Right renal cortex interstitium (tissue), 3 donors: ENCODE data around the gene TMEM184B. TPM values are rescaled to one million over a fixed set of nuclear protein-coding genes. Genes with fewer than 3 reads are reported as not detected.

Experiments
- DNase-seq, 3 donors: peaks; one replicate each; pipeline ENCODE4 v3.0.0-alpha.2; 2013; ENCODE audit warnings: low read depth in 3 of 3, low spot score in 2 of 3
- polyA plus RNA-seq, 3 donors: library from polyadenylated mRNA; unstranded; fragments of 120-200 nt; gene quantifications; one replicate each; pipeline ENCODE4 v1.2.1, GENCODE V29; 2013; ENCODE audit not compliant: insufficient read length in 3 of 3

The TMEM184B gene
- polyA plus RNA-seq, 3 donors = 38.6 to 43.2 (median 39.8) TPM

GRCh38 chr22:38308791-38309498 is 36.1 kb upstream of the TMEM184B start:
- DNase-seq = no peak

GRCh38 chr22:38305471-38306448 is 33.0 kb upstream of the TMEM184B start:
- no peak for DNase-seq

- DNase-seq = no peak
These were observed 31.7 kb upstream of the TMEM184B start for GRCh38 chr22:38304526-38304925.

- DNase-seq = no peak
These were observed 31.2 kb upstream of the TMEM184B start for GRCh38 chr22:38303974-38304373.

DNA sequence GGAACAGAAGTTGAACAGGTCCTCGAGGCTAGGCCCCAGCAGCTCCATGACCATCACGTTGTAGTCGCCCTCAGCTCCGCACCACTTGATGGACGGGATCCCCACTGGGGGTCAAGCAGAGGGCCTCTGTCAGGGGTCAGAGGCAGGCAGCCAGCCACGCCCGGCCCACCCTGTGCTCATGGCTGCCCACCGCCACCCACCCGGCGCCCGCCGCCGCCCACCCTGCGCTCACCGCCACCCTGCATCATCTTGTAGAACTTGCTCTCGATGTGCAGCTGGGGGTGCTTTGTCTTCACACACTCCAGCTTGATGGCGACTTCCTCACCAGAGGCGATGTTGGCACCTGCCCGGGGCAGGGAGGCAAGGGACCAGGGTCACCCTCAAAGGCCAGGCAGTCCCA is 30.1 kb upstream of the TMEM184B start:
- no peak for DNase-seq

GRCh38 chr22:38300946-38301345 is 28.1 kb upstream of the TMEM184B start:
- DNase-seq = no peak

GRCh38 chr22:38300197-38300945 is 27.6 kb upstream of the TMEM184B start:
- DNase-seq = no peak

- no peak for DNase-seq
These were observed 26.9 kb upstream of the TMEM184B start for GRCh38 chr22:38299770-38300102.

GRCh38 chr22:38298312-38299005 is 25.6 kb upstream of the TMEM184B start:
- DNase-seq = no peak

- no peak for DNase-seq
These were observed 23.6 kb upstream of the TMEM184B start for GRCh38 chr22:38296372-38296771.

GRCh38 chr22:38295863-38296262 is 23.1 kb upstream of the TMEM184B start:
- DNase-seq = no peak

DNA sequence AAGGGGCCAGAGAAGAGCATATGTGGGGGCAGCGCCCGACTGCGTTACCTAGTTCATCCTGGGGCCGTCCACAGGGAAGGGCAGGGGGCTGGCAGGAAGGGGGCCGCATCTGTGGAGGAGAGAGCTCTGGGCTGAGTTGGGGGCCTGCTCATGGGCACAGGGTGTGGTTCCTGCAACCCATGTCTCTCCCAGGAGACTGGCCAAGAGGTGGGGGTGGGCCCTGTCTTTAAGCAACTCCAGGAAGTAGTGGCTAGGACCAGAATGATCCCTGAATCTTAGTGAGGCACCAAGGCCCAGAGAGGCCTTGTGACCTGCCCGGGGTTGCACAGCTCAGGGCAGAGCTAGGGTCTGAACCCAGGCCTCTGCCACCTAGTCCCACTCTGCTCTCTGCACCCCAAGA is 22.5 kb upstream of the TMEM184B start:
- DNase-seq = no peak

GRCh38 chr22:38294193-38294592 is 21.4 kb upstream of the TMEM184B start:
- no peak for DNase-seq

DNA sequence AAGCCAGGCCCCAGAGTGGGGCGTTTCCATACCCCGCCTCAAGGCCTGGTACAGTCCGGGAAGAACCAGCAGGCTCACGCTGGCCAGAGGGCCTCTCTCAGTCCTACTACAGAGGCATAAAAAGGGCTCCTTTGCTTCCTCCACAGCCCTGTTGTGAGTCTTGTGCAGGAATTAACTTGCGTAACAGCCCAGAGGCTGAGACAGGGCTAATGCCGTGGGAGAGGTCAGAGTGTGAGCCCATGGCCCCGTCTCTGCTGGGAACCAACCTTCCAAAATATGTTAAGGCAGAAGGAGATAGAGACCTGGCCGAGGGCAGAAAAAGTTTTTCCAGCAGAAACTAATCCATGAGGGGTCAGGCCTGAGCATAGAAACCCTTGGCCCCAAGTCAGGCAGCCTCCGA is 19.9 kb upstream of the TMEM184B start:
- no peak for DNase-seq

DNA sequence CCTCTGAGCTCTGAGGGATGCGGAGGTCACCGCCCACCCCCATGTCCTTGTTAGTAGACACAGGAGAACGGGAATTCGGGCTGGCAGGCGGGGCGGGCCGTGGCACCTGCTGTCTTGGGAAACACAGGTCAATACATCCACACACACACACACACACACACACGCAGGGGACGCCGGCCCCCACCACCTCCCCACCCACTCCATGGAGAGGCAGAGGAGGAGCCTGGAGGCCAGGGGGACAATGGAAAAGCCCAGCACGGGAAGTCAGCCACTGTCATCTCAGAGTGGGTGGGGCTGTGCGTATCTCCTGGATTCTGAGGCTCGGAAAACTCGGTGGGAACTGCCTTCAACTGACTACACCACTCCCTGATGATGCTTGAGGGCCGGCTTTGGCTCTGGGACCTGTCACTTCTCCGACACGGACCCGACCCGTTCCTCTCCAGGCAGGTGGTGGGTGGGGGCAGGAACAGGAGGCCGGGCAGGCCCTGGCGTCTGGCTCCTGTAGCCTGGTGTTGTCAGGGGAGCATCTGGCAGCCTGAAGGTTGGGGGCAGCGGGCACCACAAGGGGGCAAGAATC is 18.5 kb upstream of the TMEM184B start:
- DNase-seq = no peak

DNA sequence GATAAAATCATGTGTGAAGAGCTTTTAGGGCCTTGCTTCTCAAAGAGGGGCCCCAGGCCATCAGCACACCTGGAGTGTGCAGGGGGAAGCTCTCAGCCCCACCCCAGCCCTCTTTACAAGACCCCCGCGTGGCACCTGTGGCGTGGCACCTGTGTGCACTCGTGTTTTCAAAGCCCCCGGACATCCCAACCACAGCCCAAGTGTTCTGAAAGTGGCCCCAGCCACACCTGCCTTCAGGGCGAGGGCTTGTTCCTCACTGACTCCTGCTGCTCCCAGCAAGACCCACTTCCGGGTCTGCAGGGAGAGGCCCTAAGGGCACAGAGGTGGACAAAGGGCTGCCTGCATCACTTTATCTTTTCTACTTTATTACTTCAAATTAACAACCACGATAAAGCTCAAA is 17.5 kb upstream of the TMEM184B start:
- no peak for DNase-seq

- no peak for DNase-seq
These were observed 16.8 kb upstream of the TMEM184B start for GRCh38 chr22:38289583-38290082.

GRCh38 chr22:38286915-38287669 is 14.3 kb upstream of the TMEM184B start:
- DNase-seq = no peak

DNA sequence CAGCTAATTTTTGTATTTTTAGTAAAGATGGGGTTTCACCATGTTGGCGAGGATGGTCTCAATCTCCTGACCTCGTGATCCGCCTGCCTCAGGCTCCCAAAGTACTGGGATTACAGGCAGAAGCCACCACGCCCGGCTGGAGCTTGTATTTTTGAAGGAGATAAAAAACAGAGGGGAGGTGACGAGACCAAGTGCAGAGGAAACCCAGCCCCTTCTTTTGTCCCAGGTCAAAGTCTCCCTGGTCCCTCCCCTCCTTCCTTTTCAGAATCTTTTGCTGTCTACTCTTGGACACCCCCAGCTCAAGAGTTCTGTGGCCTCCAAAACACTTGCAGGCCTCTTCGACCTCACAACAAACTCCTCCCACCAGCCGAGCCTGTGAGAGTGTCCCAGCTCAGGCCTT is 12.2 kb upstream of the TMEM184B start:
- DNase-seq = no peak
